Nephron progenitor cell (in vitro differentiated cells): ENCODE measurements around the gene PTPRD.

Source experiments
- DNase-seq: peaks from one replicate; pipeline ENCODE4 v3.0.0; 2021
- H3K27ac Mint-ChIP-seq: 2 replicates; pipeline ENCODE4 v1.8.0; 2021; ENCODE audit warnings: mild to moderate bottlenecking, moderate library complexity, mixed read lengths
- H3K27me3 Mint-ChIP-seq: 2 replicates; pipeline ENCODE4 v1.8.0; 2021; ENCODE audit warnings: mild to moderate bottlenecking, low read depth, mixed read lengths; ENCODE audit not compliant: poor library complexity
- H3K36me3 Mint-ChIP-seq: 2 replicates; pipeline ENCODE4 v1.8.0; 2021; ENCODE audit warnings: low read depth, mixed read lengths
- H3K4me1 Mint-ChIP-seq: 2 replicates; pipeline ENCODE4 v1.8.0; 2021; ENCODE audit warnings: mixed read lengths
- H3K4me3 Mint-ChIP-seq: 2 replicates; pipeline ENCODE4 v1.8.0; 2021; ENCODE audit warnings: mild to moderate bottlenecking, moderate library complexity, mixed read lengths
- H3K9me3 Mint-ChIP-seq: 2 replicates; pipeline ENCODE4 v1.8.0; 2021; ENCODE audit warnings: mild to moderate bottlenecking, moderate library complexity, mixed read lengths
- CTCF ChIP-seq: fragments of 200-600 bp; sonication (generic); IDR thresholded peaks from 2 replicates; pipeline ENCODE4 v1.5.0; 2021; ENCODE audit warnings: antibody characterized with exemption

PTPRD gene

GRCh38 chr9:8420416-8420815, 2192.4 kb downstream of the PTPRD start:
- H3K36me3 Mint-ChIP-seq, result peaks cover 19% of the 10 kb centered on the region
- H3K9me3 Mint-ChIP-seq, result no peaks in the 10 kb centered on the region
- peaks cover 7% of the 10 kb centered on the region for H3K4me1 Mint-ChIP-seq
- no peak overlapping the region for H3K4me3 Mint-ChIP-seq
- H3K27me3 Mint-ChIP-seq, result no peaks in the 10 kb centered on the region
- no peak for DNase-seq
- no peak overlapping the region for H3K27ac Mint-ChIP-seq
- no peak for TF ChIP-seq CTCF

- H3K4me3 Mint-ChIP-seq, result no peak overlapping the region
- H3K9me3 Mint-ChIP-seq, result no peaks in the 10 kb centered on the region
- no peaks in the 10 kb centered on the region for H3K27me3 Mint-ChIP-seq
- no peak for TF ChIP-seq CTCF
- H3K4me1 Mint-ChIP-seq, result peaks cover 7% of the 10 kb centered on the region
- no peak overlapping the region for H3K27ac Mint-ChIP-seq
- H3K36me3 Mint-ChIP-seq, result peaks cover 15% of the 10 kb centered on the region
- DNase-seq, result no peak
These were observed 2193.1 kb downstream of the PTPRD start for GRCh38 chr9:8419596-8420275.

GRCh38 chr9:8417341-8417740, 2195.5 kb downstream of the PTPRD start:
- Mint-ChIP-seq H3K27me3 (no peaks in the 10 kb centered on the region), H3K36me3 (peaks cover 18% of the 10 kb centered on the region), H3K4me1 (peaks cover 7% of the 10 kb centered on the region), H3K4me3 (no peak overlapping the region), H3K27ac (peak overlapping the region; percentile 35), H3K9me3 (no peaks in the 10 kb centered on the region)
- TF ChIP-seq CTCF, result no peak
- DNase-seq, result no peak

GRCh38 chr9:8412327-8412726, 2200.5 kb downstream of the PTPRD start:
- Mint-ChIP-seq H3K27me3 (no peaks in the 10 kb centered on the region), H3K9me3 (no peaks in the 10 kb centered on the region), H3K27ac (no peak overlapping the region), H3K4me1 (peaks cover 25% of the 10 kb centered on the region), H3K4me3 (no peak overlapping the region), H3K36me3 (peaks cover 23% of the 10 kb centered on the region)
- TF ChIP-seq CTCF, result no peak
- no peak for DNase-seq

- DNase-seq, result no peak
- Mint-ChIP-seq H3K9me3 (no peaks in the 10 kb centered on the region), H3K4me1 (peaks cover 20% of the 10 kb centered on the region), H3K36me3 (peaks cover 35% of the 10 kb centered on the region), H3K27me3 (no peaks in the 10 kb centered on the region), H3K27ac (no peak overlapping the region), H3K4me3 (no peak overlapping the region)
- no peak for TF ChIP-seq CTCF
These were observed 2204.1 kb downstream of the PTPRD start for GRCh38 chr9:8408575-8409190.
